Measurements from ENCODE around the gene KIZ.

DNA sequence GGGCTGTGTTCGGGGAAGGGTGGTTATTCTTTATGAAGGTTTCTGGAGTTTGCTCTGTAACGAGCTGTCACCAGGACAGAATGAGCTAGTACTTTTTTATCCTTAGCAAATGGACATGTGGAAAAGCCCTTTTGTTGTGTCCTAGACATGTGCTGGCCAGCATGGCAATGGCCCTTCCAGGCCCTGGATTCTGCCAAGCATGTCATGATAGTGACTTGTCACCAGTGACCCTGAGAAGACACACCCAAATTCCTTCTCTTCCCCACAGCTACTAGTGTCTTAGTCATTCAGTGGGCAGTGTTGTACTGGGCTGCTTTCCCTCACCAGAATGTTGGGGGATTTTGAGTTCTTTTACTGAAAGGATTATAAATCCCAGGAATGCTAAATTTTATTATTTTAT, 103.3 kb downstream of the KIZ start:
- TF ChIP-seq, protein P1, sequence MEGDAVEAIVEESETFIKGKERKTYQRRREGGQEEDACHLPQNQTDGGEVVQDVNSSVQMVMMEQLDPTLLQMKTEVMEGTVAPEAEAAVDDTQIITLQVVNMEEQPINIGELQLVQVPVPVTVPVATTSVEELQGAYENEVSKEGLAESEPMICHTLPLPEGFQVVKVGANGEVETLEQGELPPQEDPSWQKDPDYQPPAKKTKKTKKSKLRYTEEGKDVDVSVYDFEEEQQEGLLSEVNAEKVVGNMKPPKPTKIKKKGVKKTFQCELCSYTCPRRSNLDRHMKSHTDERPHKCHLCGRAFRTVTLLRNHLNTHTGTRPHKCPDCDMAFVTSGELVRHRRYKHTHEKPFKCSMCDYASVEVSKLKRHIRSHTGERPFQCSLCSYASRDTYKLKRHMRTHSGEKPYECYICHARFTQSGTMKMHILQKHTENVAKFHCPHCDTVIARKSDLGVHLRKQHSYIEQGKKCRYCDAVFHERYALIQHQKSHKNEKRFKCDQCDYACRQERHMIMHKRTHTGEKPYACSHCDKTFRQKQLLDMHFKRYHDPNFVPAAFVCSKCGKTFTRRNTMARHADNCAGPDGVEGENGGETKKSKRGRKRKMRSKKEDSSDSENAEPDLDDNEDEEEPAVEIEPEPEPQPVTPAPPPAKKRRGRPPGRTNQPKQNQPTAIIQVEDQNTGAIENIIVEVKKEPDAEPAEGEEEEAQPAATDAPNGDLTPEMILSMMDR (IDR thresholded peaks at IDR 0.05 in 4 of 5, conservative IDR thresholded peaks at IDR 0.05 in 1 of 5), result no peak
- no peak for TF ChIP-seq POLR2A (IDR thresholded peaks at IDR 0.05)
